Small intestine (tissue), 7 donors: Measurements from ENCODE around the gene PITPNM1. TPM values are rescaled to one million over a fixed set of nuclear protein-coding genes. Genes with fewer than 3 reads are reported as not detected.
A peak's percentile ranks its signal among the peaks of the same experiment; 100 is the strongest.
"Not testable (repeated sequence)": the region's sequence is repeated elsewhere in the genome, so short reads cannot be mapped to it uniquely, and the experiment has no call there.

Experiments used
- DNase-seq, 2 donors: peaks; one replicate each; pipeline versions ENCODE4 v3.0.0 to v3.0.0-alpha.2; 2013
- FAIRE-seq: peaks from 2 replicates; lab custom pipeline; 2012; peaks lifted over from hg19 to GRCh38; lab: Jason Lieb, UNC
- H3K27ac ChIP-seq, 3 donors: one replicate each; pipeline ENCODE4 v1.5.1; 2013; ENCODE audit warnings: low read length in 2 of 3, mild to moderate bottlenecking in 2 of 3, control low read depth in 1 of 3, inconsistent platforms in 1 of 3, low read depth in 1 of 3, moderate library complexity in 1 of 3
- H3K27me3 ChIP-seq, 3 donors: one replicate each; pipeline ENCODE4 v1.6.1; 2013; ENCODE audit warnings: low read length in 3 of 3, inconsistent platforms in 1 of 3; ENCODE audit not compliant: control insufficient read depth in 3 of 3, insufficient read depth in 3 of 3
- H3K36me3 ChIP-seq, 3 donors: one replicate each; pipeline ENCODE4 v1.6.1; 2013; ENCODE audit warnings: low read length in 3 of 3, inconsistent platforms in 1 of 3, low read depth in 1 of 3, mild to moderate bottlenecking in 1 of 3, moderate library complexity in 1 of 3; ENCODE audit not compliant: control insufficient read depth in 3 of 3, insufficient read depth in 2 of 3
- H3K4me1 ChIP-seq, 3 donors: one replicate each; pipeline ENCODE4 v1.6.1; 2013; ENCODE audit warnings: low read length in 2 of 3, inconsistent platforms in 1 of 3, low read depth in 1 of 3, mild to moderate bottlenecking in 1 of 3, moderate library complexity in 1 of 3; ENCODE audit not compliant: control insufficient read depth in 3 of 3, insufficient read depth in 2 of 3
- H3K4me3 ChIP-seq, 3 donors: one replicate each; pipeline ENCODE4 v1.5.1; 2013; ENCODE audit warnings: low read length in 3 of 3, control low read depth in 1 of 3, inconsistent platforms in 1 of 3, low read depth in 1 of 3, mild to moderate bottlenecking in 1 of 3, moderate library complexity in 1 of 3
- H3K9me3 ChIP-seq, 2 donors: one replicate each; pipeline ENCODE4 v1.6.1; 2013; ENCODE audit warnings: low read depth in 1 of 2, low read length in 1 of 2; ENCODE audit not compliant: control insufficient read depth in 2 of 2, insufficient read depth in 1 of 2
- WGBS, 3 donors: extraction: QIAGEN DNeasy Blood & Tissue Kit; methylation state at CpG; one replicate each; pipeline ENCODE4 v1.1.7; 2013; 5-methylcytosine and 5-hydroxymethylcytosine counted together
- polyA plus RNA-seq, 4 donors: library from polyadenylated mRNA; stranded (reverse) in 3 of 4; unstranded in 1 of 4; fragments of 200-250 nt in 3 of 4; fragments of 120-200 nt in 1 of 4; gene quantifications; one replicate each; pipeline versions ENCODE4 v1.2.1 to v1.2.3, GENCODE V29; 2013
- donor health status: healthy with polysubstance abuse.
- donor health status: control.
- donor health status: control.
- donor health status: Bipolar disorder and iron deficiency.
- donor health status: healthy.

The PITPNM1 gene
- polyA plus RNA-seq, 4 donors = 31.2 to 42.1 (median 35.9) TPM

- Histone ChIP-seq H3K36me3 (peaks cover 0 to 37% (median 0%) of the 10 kb centered on the region in 3 donors), H3K9me3 (peaks cover 0 to 6% of the 10 kb centered on the region in 2 donors), H3K27ac (peak overlapping the region in 2 of 3 donors; percentile 60 to 85), H3K4me1 (peaks cover 2 to 13% (median 2%) of the 10 kb centered on the region in 3 donors), H3K27me3 (no peaks in the 10 kb centered on the region), H3K4me3 (peak overlapping the region in 2 of 3 donors; percentile 36 to 50)
- WGBS, 3 donors = 61 to 79% (median 68%) methylated on average over 16 of the region's 16 CpGs
- FAIRE-seq (no peak), DNase-seq (peak in 1 of 2 donors; percentile 33)
Observed at GRCh38 chr11:67483831-67484665, 21.1 kb downstream of the PITPNM1 start.

- H3K36me3 ChIP-seq = peaks cover 0 to 28% (median 0%) of the 10 kb centered on the region in 3 donors
- H3K4me3 ChIP-seq = peak within 1 kb of the TSS; percentile 36 to 65 (median 50)
- FAIRE-seq (no peak), DNase-seq (peak; percentile 99)
- 9 to 10% (median 10%) methylated on average over 60 of the region's 60 CpGs for WGBS, 3 donors
- no peaks in the 10 kb centered on the region for H3K27me3 ChIP-seq
- peak within 1 kb of the TSS; percentile 44 to 85 (median 69) for H3K27ac ChIP-seq
- H3K4me1 ChIP-seq = peaks cover 2 to 13% (median 2%) of the 10 kb centered on the region in 3 donors
- peaks cover 0 to 6% of the 10 kb centered on the region in 2 donors for H3K9me3 ChIP-seq
Observed at GRCh38 chr11:67482827-67483798, 22.1 kb downstream of the PITPNM1 start, which contains the start of gene AIP. TSS of gene AIP (plus strand) at chr11:67483026. CDS start at chr11:67483159, 133 bp downstream.

GRCh38 chr11:67482275-67482826, 22.8 kb downstream of the PITPNM1 start:
- FAIRE-seq (no peak), DNase-seq (no peak)
- Histone ChIP-seq H3K36me3 (peaks cover 0 to 21% (median 0%) of the 10 kb centered on the region in 3 donors), H3K27ac (peak overlapping the region; percentile 44 to 85 (median 69)), H3K4me1 (peaks cover 2 to 13% (median 2%) of the 10 kb centered on the region in 3 donors), H3K4me3 (peak overlapping the region; percentile 28 to 65 (median 50)), H3K27me3 (no peaks in the 10 kb centered on the region), H3K9me3 (peaks cover 0 to 6% of the 10 kb centered on the region in 2 donors)
- WGBS, 3 donors = 18 to 31% (median 24%) methylated on average over 19 of the region's 19 CpGs

- 79 to 84% (median 80%) methylated on average over 12 to 14 of the region's 16 CpGs for WGBS, 3 donors
- not testable (repeated sequence) for FAIRE-seq, H3K27me3 ChIP-seq
Observed at GRCh38 chr11:67477344-67478050, 27.7 kb downstream of the PITPNM1 start.

GRCh38 chr11:67476692-67477091, 28.5 kb downstream of the PITPNM1 start:
- H3K27me3 ChIP-seq, H3K4me3 ChIP-seq, H3K9me3 ChIP-seq, DNase-seq, H3K36me3 ChIP-seq, H3K4me1 ChIP-seq, FAIRE-seq, H3K27ac ChIP-seq: not testable (repeated sequence)
- WGBS, 3 donors = 64 to 75% (median 72%) methylated on average over 10 of the region's 10 CpGs

More at GRCh38 chr11:67477344-67478050, 27.7 kb downstream of the PITPNM1 start:
- DNase-seq, H3K27ac ChIP-seq, H3K4me3 ChIP-seq, H3K4me1 ChIP-seq, H3K9me3 ChIP-seq, H3K36me3 ChIP-seq: not testable (repeated sequence)

- H3K9me3 ChIP-seq = peaks cover 0 to 3% of the 10 kb centered on the region in 2 donors
- no peaks in the 10 kb centered on the region for H3K27me3 ChIP-seq
- no peaks in the 10 kb centered on the region for H3K36me3 ChIP-seq
- no peak overlapping the region for H3K4me3 ChIP-seq
- no peak for DNase-seq
- 75 to 86% (median 85%) methylated on average over 7 of the region's 7 CpGs for WGBS, 3 donors
- H3K27ac ChIP-seq = no peak overlapping the region
- peaks cover 0 to 11% (median 0%) of the 10 kb centered on the region in 3 donors for H3K4me1 ChIP-seq
- FAIRE-seq = no peak
Observed at GRCh38 chr11:67472882-67473281, 32.3 kb downstream of the PITPNM1 start.

GRCh38 chr11:67470337-67471002, 34.7 kb downstream of the PITPNM1 start:
- H3K27ac ChIP-seq = no peak overlapping the region
- peaks cover 0 to 15% (median 0%) of the 10 kb centered on the region in 3 donors for H3K36me3 ChIP-seq
- H3K9me3 ChIP-seq = no peaks in the 10 kb centered on the region
- DNase-seq (peak in 1 of 2 donors; percentile 24), FAIRE-seq (no peak)
- WGBS, 3 donors = 63 to 75% (median 66%) methylated on average over 8 of the region's 8 CpGs
- peaks cover 0 to 27% (median 4%) of the 10 kb centered on the region in 3 donors for H3K4me1 ChIP-seq
- no peak overlapping the region for H3K4me3 ChIP-seq
- no peaks in the 10 kb centered on the region for H3K27me3 ChIP-seq
